ENCODE data around the gene FMN1.
A peak's percentile ranks its signal among the peaks of the same experiment; 100 is the strongest.

The FMN1 gene

GRCh38 chr15:33027306-33028035 is 167.0 kb downstream of the FMN1 start:
- no peaks in the 10 kb centered on the region for H3K36me3 ChIP-seq
- H3K27me3 ChIP-seq: no peaks in the 10 kb centered on the region
- DNase-seq: no peak
- no peak overlapping the region for H3K27ac ChIP-seq
- intact Hi-C loops (cut with DNase I; ENCODE audit: low total_unique reads): no loop called here
- no peak overlapping the region for H3K4me3 ChIP-seq
- peaks cover 0 to 3% (median 0%) of the 10 kb centered on the region in 4 donors for H3K4me1 ChIP-seq
- no peaks in the 10 kb centered on the region for H3K9me3 ChIP-seq
- no peak for TF ChIP-seq CTCF (IDR thresholded peaks at IDR 0.05)

- Histone ChIP-seq H3K27me3 (no peaks in the 10 kb centered on the region), H3K4me3 (no peak overlapping the region), H3K27ac (no peak overlapping the region), H3K4me1 (peaks cover 0 to 4% (median 0%) of the 10 kb centered on the region in 4 donors), H3K9me3 (no peaks in the 10 kb centered on the region), H3K36me3 (no peaks in the 10 kb centered on the region)
- no peak for TF ChIP-seq CTCF (IDR thresholded peaks at IDR 0.05)
- intact Hi-C loops (cut with DNase I; ENCODE audit: low total_unique reads): no loop called here
- no peak for DNase-seq
Observed at GRCh38 chr15:33026614-33027013, 167.9 kb downstream of the FMN1 start.

- H3K9me3 ChIP-seq: no peaks in the 10 kb centered on the region
- peak; percentile 54 to 56 for DNase-seq
- H3K4me3 ChIP-seq: no peak overlapping the region
- no peaks in the 10 kb centered on the region for H3K36me3 ChIP-seq
- H3K4me1 ChIP-seq: peaks cover 0 to 4% (median 0%) of the 10 kb centered on the region in 4 donors
- TF ChIP-seq CTCF (IDR thresholded peaks at IDR 0.05): no peak
- no peaks in the 10 kb centered on the region for H3K27me3 ChIP-seq
- intact Hi-C loops (cut with DNase I; ENCODE audit: low total_unique reads): no loop called here
- no peak overlapping the region for H3K27ac ChIP-seq
Observed at GRCh38 chr15:33022629-33023028, 171.9 kb downstream of the FMN1 start.

- Histone ChIP-seq H3K4me1 (peaks cover 0 to 4% (median 0%) of the 10 kb centered on the region in 4 donors), H3K27me3 (no peaks in the 10 kb centered on the region), H3K27ac (no peak overlapping the region), H3K4me3 (no peak overlapping the region), H3K9me3 (no peaks in the 10 kb centered on the region), H3K36me3 (no peaks in the 10 kb centered on the region)
- no peak for DNase-seq
- TF ChIP-seq CTCF (IDR thresholded peaks at IDR 0.05): peak; percentile 32 to 43
- intact Hi-C loops (cut with DNase I; ENCODE audit: low total_unique reads): no loop called here
Observed at GRCh38 chr15:33021806-33022389, 172.6 kb downstream of the FMN1 start.

DNA sequence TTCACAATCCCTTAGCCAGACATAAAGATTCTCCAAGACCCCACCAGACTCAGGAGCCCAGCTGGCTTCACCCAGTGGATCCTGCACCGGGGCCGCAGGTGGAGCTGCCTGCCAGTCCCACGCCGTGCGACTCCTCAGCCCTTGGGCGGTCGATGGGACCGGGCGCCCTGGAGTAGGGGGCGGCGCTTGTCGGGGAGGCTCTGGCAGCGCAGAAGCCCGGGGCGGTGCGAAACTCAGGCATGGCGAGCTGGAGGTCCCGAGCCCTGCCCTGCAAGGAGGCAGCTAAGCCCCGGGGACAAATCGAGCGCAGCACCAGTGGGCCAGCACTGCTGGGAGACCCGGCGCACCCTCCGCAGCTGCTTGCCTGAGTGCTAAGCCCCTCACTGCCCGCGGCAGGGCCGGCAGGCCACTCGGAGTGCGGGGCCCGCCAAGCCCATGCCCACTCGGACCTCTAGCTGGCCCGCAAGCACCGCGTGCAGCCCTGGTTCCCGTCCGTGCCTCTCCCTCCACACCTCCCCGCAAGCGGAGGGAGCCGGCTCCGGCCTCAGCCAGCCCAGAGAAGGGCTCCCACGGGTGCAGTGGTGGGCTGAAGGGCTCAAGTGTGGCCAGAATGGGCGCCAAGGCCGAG is 175.0 kb downstream of the FMN1 start:
- H3K36me3 ChIP-seq: no peaks in the 10 kb centered on the region
- H3K27me3 ChIP-seq: no peaks in the 10 kb centered on the region
- H3K4me1 ChIP-seq: peaks cover 0 to 4% (median 0%) of the 10 kb centered on the region in 4 donors
- H3K4me3 ChIP-seq: no peak overlapping the region
- TF ChIP-seq CTCF (IDR thresholded peaks at IDR 0.05): no peak
- DNase-seq: no peak
- no peaks in the 10 kb centered on the region for H3K9me3 ChIP-seq
- H3K27ac ChIP-seq: no peak overlapping the region
- intact Hi-C loops (cut with DNase I; ENCODE audit: low total_unique reads): no loop called here
